ENCODE data around the gene SEC23B. TPM values are rescaled to one million over a fixed set of nuclear protein-coding genes. Genes with fewer than 3 reads are reported as not detected.

SEC23B gene
- total and polyA plus RNA-seq, 10 of the 15 experiments (the other 5 are each of a cell fraction or from before 2014, with no cell fraction given), result 49.1 to 121 (median 75.6) TPM

DNA sequence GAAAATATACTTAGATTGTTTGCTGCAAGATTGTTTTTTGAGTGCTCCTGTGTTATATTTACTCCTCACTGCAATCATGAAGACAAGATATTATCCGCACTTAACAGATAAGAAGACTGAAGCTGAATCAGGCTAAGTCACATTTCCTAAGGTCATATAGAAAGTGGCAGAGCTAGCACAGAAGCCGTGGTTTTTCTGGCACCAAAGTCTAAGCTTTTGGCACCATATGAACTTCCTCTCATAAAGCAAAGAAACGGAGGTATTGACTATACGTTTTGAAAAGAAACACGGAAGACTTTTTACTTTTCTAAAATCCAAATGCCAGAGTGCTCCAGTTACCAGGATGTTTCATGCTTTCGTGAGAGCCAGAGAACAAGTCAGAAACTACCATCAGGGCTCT lies 70.8 kb downstream of the SEC23B start:
- TF ChIP-seq SMC3 (IDR thresholded peaks at IDR 0.05; ENCODE audit: borderline replicate concordance, low read length) (no peak), CHD2 (IDR thresholded peaks at IDR 0.05; ENCODE audit: borderline replicate concordance, low read depth, low read length) (no peak), NFXL1 (IDR thresholded peaks at IDR 0.05; ENCODE audit: borderline replicate concordance) (no peak), SIN3A (IDR thresholded peaks at IDR 0.05; ENCODE audit: low read depth, low read length) (no peak), FOXK2 (IDR thresholded peaks at IDR 0.05) (no peak)
- TF ChIP-seq, protein P1, sequence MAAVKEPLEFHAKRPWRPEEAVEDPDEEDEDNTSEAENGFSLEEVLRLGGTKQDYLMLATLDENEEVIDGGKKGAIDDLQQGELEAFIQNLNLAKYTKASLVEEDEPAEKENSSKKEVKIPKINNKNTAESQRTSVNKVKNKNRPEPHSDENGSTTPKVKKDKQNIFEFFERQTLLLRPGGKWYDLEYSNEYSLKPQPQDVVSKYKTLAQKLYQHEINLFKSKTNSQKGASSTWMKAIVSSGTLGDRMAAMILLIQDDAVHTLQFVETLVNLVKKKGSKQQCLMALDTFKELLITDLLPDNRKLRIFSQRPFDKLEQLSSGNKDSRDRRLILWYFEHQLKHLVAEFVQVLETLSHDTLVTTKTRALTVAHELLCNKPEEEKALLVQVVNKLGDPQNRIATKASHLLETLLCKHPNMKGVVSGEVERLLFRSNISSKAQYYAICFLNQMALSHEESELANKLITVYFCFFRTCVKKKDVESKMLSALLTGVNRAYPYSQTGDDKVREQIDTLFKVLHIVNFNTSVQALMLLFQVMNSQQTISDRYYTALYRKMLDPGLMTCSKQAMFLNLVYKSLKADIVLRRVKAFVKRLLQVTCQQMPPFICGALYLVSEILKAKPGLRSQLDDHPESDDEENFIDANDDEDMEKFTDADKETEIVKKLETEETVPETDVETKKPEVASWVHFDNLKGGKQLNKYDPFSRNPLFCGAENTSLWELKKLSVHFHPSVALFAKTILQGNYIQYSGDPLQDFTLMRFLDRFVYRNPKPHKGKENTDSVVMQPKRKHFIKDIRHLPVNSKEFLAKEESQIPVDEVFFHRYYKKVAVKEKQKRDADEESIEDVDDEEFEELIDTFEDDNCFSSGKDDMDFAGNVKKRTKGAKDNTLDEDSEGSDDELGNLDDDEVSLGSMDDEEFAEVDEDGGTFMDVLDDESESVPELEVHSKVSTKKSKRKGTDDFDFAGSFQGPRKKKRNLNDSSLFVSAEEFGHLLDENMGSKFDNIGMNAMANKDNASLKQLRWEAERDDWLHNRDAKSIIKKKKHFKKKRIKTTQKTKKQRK (IDR thresholded peaks at IDR 0.05; ENCODE audit: low read depth, low read length), result no peak
- TF ChIP-seq, protein P2, sequence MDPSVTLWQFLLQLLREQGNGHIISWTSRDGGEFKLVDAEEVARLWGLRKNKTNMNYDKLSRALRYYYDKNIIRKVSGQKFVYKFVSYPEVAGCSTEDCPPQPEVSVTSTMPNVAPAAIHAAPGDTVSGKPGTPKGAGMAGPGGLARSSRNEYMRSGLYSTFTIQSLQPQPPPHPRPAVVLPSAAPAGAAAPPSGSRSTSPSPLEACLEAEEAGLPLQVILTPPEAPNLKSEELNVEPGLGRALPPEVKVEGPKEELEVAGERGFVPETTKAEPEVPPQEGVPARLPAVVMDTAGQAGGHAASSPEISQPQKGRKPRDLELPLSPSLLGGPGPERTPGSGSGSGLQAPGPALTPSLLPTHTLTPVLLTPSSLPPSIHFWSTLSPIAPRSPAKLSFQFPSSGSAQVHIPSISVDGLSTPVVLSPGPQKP (IDR thresholded peaks at IDR 0.05; ENCODE audit: low read depth, low read length), result no peak
- TF ChIP-seq, protein P3, sequence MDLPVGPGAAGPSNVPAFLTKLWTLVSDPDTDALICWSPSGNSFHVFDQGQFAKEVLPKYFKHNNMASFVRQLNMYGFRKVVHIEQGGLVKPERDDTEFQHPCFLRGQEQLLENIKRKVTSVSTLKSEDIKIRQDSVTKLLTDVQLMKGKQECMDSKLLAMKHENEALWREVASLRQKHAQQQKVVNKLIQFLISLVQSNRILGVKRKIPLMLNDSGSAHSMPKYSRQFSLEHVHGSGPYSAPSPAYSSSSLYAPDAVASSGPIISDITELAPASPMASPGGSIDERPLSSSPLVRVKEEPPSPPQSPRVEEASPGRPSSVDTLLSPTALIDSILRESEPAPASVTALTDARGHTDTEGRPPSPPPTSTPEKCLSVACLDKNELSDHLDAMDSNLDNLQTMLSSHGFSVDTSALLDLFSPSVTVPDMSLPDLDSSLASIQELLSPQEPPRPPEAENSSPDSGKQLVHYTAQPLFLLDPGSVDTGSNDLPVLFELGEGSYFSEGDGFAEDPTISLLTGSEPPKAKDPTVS (IDR thresholded peaks at IDR 0.05; ENCODE audit: low read depth, low read length), result no peak
- CTCF ChIA-PET, result interaction anchor here (0.7 kb wide), 1 partner anchor 164 kb away, joined by 3 read pairs; no protein-coding TSS in a partner anchor
- SMC1A ChIA-PET (ENCODE audit: uncharacterized antibody, unreplicated experiment), result no interaction called here
- Histone ChIP-seq H3K36me3 (ENCODE audit: control insufficient read depth in 2 of 2, insufficient read depth in 2 of 2, low read length in 1 of 2) (no peaks in the 10 kb centered on the region), H3K4me3 (no peak overlapping the region), H3K9ac (ENCODE audit: control insufficient read depth, insufficient read depth, low read length) (no peak overlapping the region), H3K27me3 (replicated peaks in 1 of 2; ENCODE audit: control insufficient read depth in 2 of 2, insufficient read depth in 2 of 2, low read length in 1 of 2) (no peaks in the 10 kb centered on the region), H3K4me1 (ENCODE audit: control insufficient read depth, insufficient read depth, low read length) (no peaks in the 10 kb centered on the region), H3K4me2 (ENCODE audit: control insufficient read depth, insufficient read depth) (no peak overlapping the region), H3K9me3 (replicated peaks; ENCODE audit: control insufficient read depth, insufficient read depth, low read length) (no peaks in the 10 kb centered on the region), H3K79me2 (ENCODE audit: control insufficient read depth, insufficient read depth, low read length) (no peaks in the 10 kb centered on the region), H4K20me1 (ENCODE audit: control insufficient read depth, insufficient read depth) (no peaks in the 10 kb centered on the region), H3K27ac (ENCODE audit: control insufficient read depth, insufficient read depth) (no peak overlapping the region), H2AFZ (ENCODE audit: control insufficient read depth, low read depth, low read length) (peak overlapping the region; percentile 33; the same call in 1 of the 2 replicates)
- DNase-seq (ENCODE audit: low read depth, low spot score) (no peak), ATAC-seq (no peak), FAIRE-seq (no peak)
- BruUV-seq (replicated peaks), result no TSS peak
- intact Hi-C loops (cut with micrococcal nuclease; ENCODE audit: unreplicated experiment) (no loop called here), in situ Hi-C loops (cut with MboI) (loop anchor here (25.0 kb wide), 1 partner anchor 1434 kb away; the partner anchor contains the start of gene NAA20)
- RAD21 ChIA-PET (ENCODE audit: unreplicated experiment), result no interaction called here
- 35% methylated on average over 6 of the region's 6 CpGs for WGBS (ENCODE audit: insufficient coverage, insufficient replicate concordance, low lambda C conversion rate, missing lambda C conversion rate)
- POLR2A ChIA-PET, result no interaction called here
